A549 (cell line): ENCODE results near the gene NAP1L3. TPM values are rescaled to one million over a fixed set of nuclear protein-coding genes. Genes with fewer than 3 reads are reported as not detected.

ENCODE experiments used
- ATAC-seq, 2 experiments: fragments of 200-7000 bp in 1 of 2; fragments of >200 bp in 1 of 2; cut with Nextera tagmentation in 1 of 2; cut with Tn5 transposase in 1 of 2; 3 replicates each; pipeline versions ENCODE4 v1.8.0 to v1.9.1; 2018 to 2020; ENCODE audit warnings: mild to moderate bottlenecking in 1 of 2, moderate library complexity in 1 of 2
- CTCF ChIA-PET: fragments of 300-600 bp; sonication (Branson Sonifier 250); formaldehyde crosslinking; extraction: SDS; loops from one replicate; lab custom pipeline; 2021; ENCODE audit warnings: antibody characterized with exemption, inconsistent platforms; lab: Yijun Ruan, JAX
- POLR2A ChIA-PET: fragments of 350-600 bp; formaldehyde crosslinking; extraction: SDS; loops from one replicate; lab custom pipeline; 2021; ENCODE audit warnings: antibody characterized with exemption, inconsistent platforms; lab: Yijun Ruan, JAX
- DNase-seq, 2 experiments: peaks; one replicate each; pipeline versions ENCODE4 v3.0.0 to v3.0.0-alpha.2; 2011 to 2016; ENCODE audit warnings: low read depth in 1 of 2, low spot score in 1 of 2
- FAIRE-seq: peaks from 2 replicates; lab custom pipeline; 2011; peaks lifted over from hg19 to GRCh38; lab: Jason Lieb, UNC
- H3K27ac ChIP-seq, 2 experiments: fragments of >200 bp; sonication (Bioruptor Twin); formaldehyde crosslinking; 3 replicates each; pipeline ENCODE4 v1.5.1; 2016 to 2017
- H3K4me1 ChIP-seq: fragments of >200 bp; sonication (Bioruptor Twin); formaldehyde crosslinking; 3 replicates; pipeline ENCODE4 v1.6.1; 2016
- H3K4me2 ChIP-seq: fragments of >200 bp; sonication (Bioruptor Twin); formaldehyde crosslinking; 3 replicates; pipeline ENCODE4 v1.6.1; 2016
- H3K4me3 ChIP-seq: fragments of >200 bp; sonication (Bioruptor Twin); formaldehyde crosslinking; 3 replicates; pipeline ENCODE4 v1.5.1; 2016
- H3K9me3 ChIP-seq: fragments of >200 bp; sonication (Bioruptor Twin); formaldehyde crosslinking; 3 replicates; pipeline ENCODE4 v1.6.1; 2016
- ATOH8 ChIP-seq: fragments of 250-450 bp; sonication (Bioruptor Pico); IDR thresholded peaks from 2 replicates; pipeline ENCODE4 v1.5.0; 2020; ENCODE audit warnings: low read depth, mild to moderate bottlenecking, moderate library complexity
- CHD4 ChIP-seq: fragments of 200-600 bp; sonication (generic); IDR thresholded peaks from 2 replicates; pipeline ENCODE4 v1.6.1; 2016; ENCODE audit warnings: antibody characterized with exemption, mild to moderate bottlenecking, borderline replicate concordance
- E2F6 ChIP-seq: IDR thresholded peaks from 2 replicates; pipeline ENCODE4 v1.6.1; 2012; ENCODE audit warnings: low read depth, borderline replicate concordance
- FOSL2 ChIP-seq, 2 experiments: fragments of 450-650 bp in 1 of 2; fragments of >200 bp in 1 of 2; sonication (Bioruptor Twin) in 1 of 2; formaldehyde crosslinking; IDR thresholded peaks; 2 replicates each; pipeline versions ENCODE4 v1.5.0 to v1.6.1; 2016 to 2020; ENCODE audit warnings: mild to moderate bottlenecking in 1 of 2, moderate library complexity in 1 of 2
- FOXS1 ChIP-seq: fragments of 250-450 bp; sonication (Bioruptor Pico); IDR thresholded peaks from 2 replicates; pipeline ENCODE4 v1.5.0; 2020; ENCODE audit warnings: mild to moderate bottlenecking, moderate library complexity
- HDAC2 ChIP-seq: fragments of 200-600 bp; sonication (generic); IDR thresholded peaks from 2 replicates; pipeline ENCODE4 v1.6.1; 2016
- HEYL ChIP-seq: fragments of 250-450 bp; sonication (Bioruptor Pico); IDR thresholded peaks from 2 replicates; pipeline ENCODE4 v1.8.0; 2021; ENCODE audit warnings: mild to moderate bottlenecking, moderate library complexity
- HMGXB4 ChIP-seq: fragments of 250-450 bp; sonication (Bioruptor Pico); IDR thresholded peaks from 2 replicates; pipeline ENCODE4 v1.5.0; 2021; ENCODE audit warnings: mild to moderate bottlenecking, moderate library complexity, borderline replicate concordance
- HOXB5 ChIP-seq: fragments of 250-450 bp; sonication (Bioruptor Pico); IDR thresholded peaks from 2 replicates; pipeline ENCODE4 v1.5.0; 2020; ENCODE audit warnings: mild to moderate bottlenecking, moderate library complexity
- KDM5A ChIP-seq: fragments of 200-600 bp; sonication (generic); IDR thresholded peaks from 2 replicates; pipeline ENCODE4 v1.6.1; 2016; ENCODE audit warnings: antibody characterized with exemption, mild to moderate bottlenecking
- MAFK ChIP-seq: fragments of 450-650 bp; IDR thresholded peaks from 2 replicates; pipeline ENCODE4 v1.6.1; 2014; ENCODE audit not compliant: partially characterized antibody
- PBX3 ChIP-seq: IDR thresholded peaks from 2 replicates; pipeline ENCODE4 v1.6.1; 2012
- POLR2AphosphoS2 ChIP-seq: conservative IDR thresholded peaks from 2 replicates; pipeline ENCODE4 v1.6.1; 2012; ENCODE audit warnings: low read length, improper control_type of control experiment, inconsistent platforms
- RCOR1 ChIP-seq: fragments of 150-350 bp; IDR thresholded peaks from 2 replicates; pipeline ENCODE4 v1.6.1; 2014; ENCODE audit warnings: antibody characterized with exemption, low read length, low read depth
- RFX5 ChIP-seq: fragments of 450-650 bp; IDR thresholded peaks from 2 replicates; pipeline ENCODE4 v1.7.1; 2014; ENCODE audit warnings: antibody characterized with exemption, mild to moderate bottlenecking, moderate library complexity
- SMC3 ChIP-seq: fragments of >200 bp; sonication (Bioruptor Twin); formaldehyde crosslinking; IDR thresholded peaks from 3 replicates; pipeline ENCODE4 v1.6.1; 2018; ENCODE audit warnings: inconsistent platforms
- WGBS: methylation state at CpG from one replicate; pipeline ENCODE4 v1.1.6; 2017; ENCODE audit errors: missing lambda C conversion rate; 5-methylcytosine and 5-hydroxymethylcytosine counted together
- polyA plus RNA-seq, 4 experiments: library from polyadenylated mRNA; depleted of rRNA in 3 of 4; stranded (reverse); fragments of >200 nt; fragmentation: RNase III in 1 of 4; extraction: RNeasy Plus Mini Kit Qiagen cat#74134 plus additional on column Dnase treatment in 1 of 4; gene quantifications; 2 replicates in 3 of 4; 3 replicates in 1 of 4; pipeline ENCODE4 v1.2.3, GENCODE V29; 2011 to 2017
- TF ChIP-seq, protein P1 (sequence below): fragments of >200 bp; sonication (Bioruptor Twin); formaldehyde crosslinking; IDR thresholded peaks from 2 replicates; pipeline ENCODE4 v1.6.1; 2016
- TF ChIP-seq, protein P2 (sequence below): fragments of >200 bp; sonication (Bioruptor Twin); formaldehyde crosslinking; IDR thresholded peaks from 3 replicates; pipeline ENCODE4 v1.6.1; 2016

NAP1L3 gene
- polyA plus RNA-seq, 2 of the 4 experiments (the other 2 are of a cell fraction): 0.15 to 0.23 TPM

DNA sequence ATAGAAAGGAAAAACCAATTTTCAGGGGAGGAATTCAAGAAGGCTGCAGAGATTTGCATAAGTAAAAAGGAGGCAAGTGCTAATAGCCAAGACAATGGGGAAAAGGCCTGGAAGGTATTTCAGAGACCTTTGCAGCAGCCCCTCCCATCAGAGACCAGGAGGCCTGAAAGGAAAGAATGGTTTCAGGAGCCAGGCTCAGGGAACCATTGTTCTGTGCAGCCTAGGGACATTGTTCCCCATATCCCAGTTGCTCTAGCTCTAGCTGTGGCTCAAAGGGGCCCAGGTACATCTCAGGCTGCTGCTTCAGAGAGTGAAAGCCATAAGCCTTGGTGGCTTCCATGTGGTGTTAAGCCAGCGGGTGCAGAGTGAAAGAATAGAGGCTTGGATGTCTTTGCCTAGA lies 24.0 kb downstream of the NAP1L3 start:
- WGBS: 0% methylated on average over 1 of the region's 1 CpG
- H3K4me3 ChIP-seq: no peak overlapping the region
- H3K4me1 ChIP-seq: no peaks in the 10 kb centered on the region
- POLR2A ChIA-PET: no interaction called here
- H3K4me2 ChIP-seq: no peak overlapping the region
- H3K27ac ChIP-seq: no peak overlapping the region
- no peaks in the 10 kb centered on the region for H3K9me3 ChIP-seq
- TF ChIP-seq POLR2AphosphoS2 (no peak), HOXB5 (CRISPR knock-in tag) (no peak), FOXS1 (CRISPR knock-in tag) (no peak), PBX3 (no peak), RCOR1 (no peak), KDM5A (no peak), E2F6 (no peak), HMGXB4 (CRISPR knock-in tag) (no peak), HDAC2 (no peak), HEYL (CRISPR knock-in tag) (no peak), RFX5 (no peak)
- TF ChIP-seq, protein P1, sequence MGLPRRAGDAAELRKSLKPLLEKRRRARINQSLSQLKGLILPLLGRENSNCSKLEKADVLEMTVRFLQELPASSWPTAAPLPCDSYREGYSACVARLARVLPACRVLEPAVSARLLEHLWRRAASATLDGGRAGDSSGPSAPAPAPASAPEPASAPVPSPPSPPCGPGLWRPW: no peak
- TF ChIP-seq, protein P2, sequence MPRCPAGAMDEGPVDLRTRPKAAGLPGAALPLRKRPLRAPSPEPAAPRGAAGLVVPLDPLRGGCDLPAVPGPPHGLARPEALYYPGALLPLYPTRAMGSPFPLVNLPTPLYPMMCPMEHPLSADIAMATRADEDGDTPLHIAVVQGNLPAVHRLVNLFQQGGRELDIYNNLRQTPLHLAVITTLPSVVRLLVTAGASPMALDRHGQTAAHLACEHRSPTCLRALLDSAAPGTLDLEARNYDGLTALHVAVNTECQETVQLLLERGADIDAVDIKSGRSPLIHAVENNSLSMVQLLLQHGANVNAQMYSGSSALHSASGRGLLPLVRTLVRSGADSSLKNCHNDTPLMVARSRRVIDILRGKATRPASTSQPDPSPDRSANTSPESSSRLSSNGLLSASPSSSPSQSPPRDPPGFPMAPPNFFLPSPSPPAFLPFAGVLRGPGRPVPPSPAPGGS: no peak
- ATAC-seq (no peak), DNase-seq (no peak), FAIRE-seq (no peak)
- CTCF ChIA-PET: no interaction called here

DNA sequence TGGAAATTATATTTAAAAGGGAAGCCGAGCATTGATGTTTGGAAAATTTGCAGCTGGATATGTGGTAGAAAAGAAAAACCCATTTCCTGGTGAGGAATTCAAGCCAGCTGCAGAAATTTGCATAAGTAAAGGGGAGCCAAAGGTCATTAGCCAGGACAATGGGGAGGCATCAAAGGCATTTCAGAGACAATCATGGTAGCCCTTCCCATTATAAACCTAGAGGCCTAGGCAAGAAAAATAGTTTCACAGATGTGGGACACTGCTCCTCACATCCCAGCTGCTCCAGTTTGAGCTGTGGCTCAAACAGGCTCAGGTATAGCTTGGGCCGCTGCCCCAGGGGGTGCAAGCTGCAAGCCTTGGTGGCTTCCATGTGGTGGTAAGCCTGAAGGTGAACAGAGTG lies 35.8 kb downstream of the NAP1L3 start:
- TF ChIP-seq MAFK (no peak), ATOH8 (CRISPR knock-in tag) (no peak), FOSL2 (IDR thresholded peaks at IDR 0.05) (no peak), FOSL2 (CRISPR knock-in tag; IDR thresholded peaks at IDR 0.05) (no peak), SMC3 (no peak), RFX5 (no peak), CHD4 (no peak)
- Histone ChIP-seq H3K27ac (no peak overlapping the region), H3K4me2 (no peak overlapping the region), H3K9me3 (no peaks in the 10 kb centered on the region), H3K4me1 (no peaks in the 10 kb centered on the region), H3K4me3 (no peak overlapping the region)
- POLR2A ChIA-PET: no interaction called here
- no peak for ATAC-seq
- CTCF ChIA-PET: no interaction called here
- no peak for DNase-seq
- WGBS: 5% methylated on average over 2 of the region's 2 CpGs
- FAIRE-seq: no peak

Other genes starting within 250 kb of the NAP1L3 start
- 2.8 and 4.2 TPM in 2 replicates for gene FAM133A, start 628 bp upstream of the NAP1L3 start, polyA plus RNA-seq (2011; rRNA removed)
- 1.2 to 1.5 TPM (median 1.3 TPM) in 3 replicates for gene FAM133A, start 628 bp upstream of the NAP1L3 start, polyA plus RNA-seq (2017; fragmentation: RNase III; extraction: RNeasy Plus Mini Kit Qiagen cat#74134 plus additional on column Dnase treatment)